Measurements from ENCODE around the gene GRAMD2B.

- TF ChIP-seq CTCF (IDR thresholded peaks at IDR 0.05): no peak
- TF ChIP-seq EP300 (IDR thresholded peaks at IDR 0.05): no peak
- TF ChIP-seq POLR2A (IDR thresholded peaks at IDR 0.05): no peak
Measured at GRCh38 chr5:126494393-126494792, 71.2 kb downstream of the GRAMD2B start.
